ENCODE measurements around the gene ARV1. TPM values are rescaled to one million over a fixed set of nuclear protein-coding genes. Genes with fewer than 3 reads are reported as not detected.

The ARV1 gene
- polyA plus RNA-seq, 1 donor (not counting 4 experiments of a cell fraction or from before 2014, with no cell fraction given): 38.1 TPM

GRCh38 chr1:230937371-230937770 lies 41.5 kb upstream of the ARV1 start:
- TF ChIP-seq EZH2 (IDR thresholded peaks at IDR 0.05; ENCODE audit: low read length): no peak
- TF ChIP-seq, protein P1, sequence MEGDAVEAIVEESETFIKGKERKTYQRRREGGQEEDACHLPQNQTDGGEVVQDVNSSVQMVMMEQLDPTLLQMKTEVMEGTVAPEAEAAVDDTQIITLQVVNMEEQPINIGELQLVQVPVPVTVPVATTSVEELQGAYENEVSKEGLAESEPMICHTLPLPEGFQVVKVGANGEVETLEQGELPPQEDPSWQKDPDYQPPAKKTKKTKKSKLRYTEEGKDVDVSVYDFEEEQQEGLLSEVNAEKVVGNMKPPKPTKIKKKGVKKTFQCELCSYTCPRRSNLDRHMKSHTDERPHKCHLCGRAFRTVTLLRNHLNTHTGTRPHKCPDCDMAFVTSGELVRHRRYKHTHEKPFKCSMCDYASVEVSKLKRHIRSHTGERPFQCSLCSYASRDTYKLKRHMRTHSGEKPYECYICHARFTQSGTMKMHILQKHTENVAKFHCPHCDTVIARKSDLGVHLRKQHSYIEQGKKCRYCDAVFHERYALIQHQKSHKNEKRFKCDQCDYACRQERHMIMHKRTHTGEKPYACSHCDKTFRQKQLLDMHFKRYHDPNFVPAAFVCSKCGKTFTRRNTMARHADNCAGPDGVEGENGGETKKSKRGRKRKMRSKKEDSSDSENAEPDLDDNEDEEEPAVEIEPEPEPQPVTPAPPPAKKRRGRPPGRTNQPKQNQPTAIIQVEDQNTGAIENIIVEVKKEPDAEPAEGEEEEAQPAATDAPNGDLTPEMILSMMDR (optimal IDR thresholded peaks at IDR 0.05 in 1 of 3, IDR thresholded peaks at IDR 0.05 in 1 of 3, conservative IDR thresholded peaks at IDR 0.05 in 1 of 3; ENCODE audit: extremely low read depth in 1 of 3, insufficient read depth in 2 of 3, low read length in 3 of 3): no peak
- Histone ChIP-seq H3K9ac (ENCODE audit: control insufficient read depth, extremely low read depth, insufficient read depth, low read length) (no peak overlapping the region), H4K20me1 (ENCODE audit: control insufficient read depth, extremely low read depth, insufficient read depth, low read length) (no peaks in the 10 kb centered on the region), H3K27me3 (ENCODE audit: control insufficient read depth, extremely low read depth, insufficient read depth, low read length) (no peaks in the 10 kb centered on the region), H3K4me3 (ENCODE audit: control insufficient read depth in 2 of 3, extremely low read depth in 1 of 3, insufficient read depth in 2 of 3, low read depth in 1 of 3, low read length in 3 of 3) (no peak overlapping the region), H3K36me3 (ENCODE audit: control insufficient read depth in 2 of 2, extremely low read depth in 1 of 2, insufficient read depth in 2 of 2, low read length in 2 of 2) (peaks cover 0 to 1% of the 10 kb centered on the region in 2 experiments), H2AFZ (ENCODE audit: control insufficient read depth, low read length) (no peak overlapping the region), H3K4me2 (ENCODE audit: control insufficient read depth, extremely low read depth, insufficient read depth, low read depth, low read length) (no peak overlapping the region), H3K9me1 (ENCODE audit: control insufficient read depth, extremely low read depth, insufficient read depth, low read length) (no peaks in the 10 kb centered on the region), H3K4me1 (ENCODE audit: control insufficient read depth, extremely low read depth, insufficient read depth, low read length) (no peaks in the 10 kb centered on the region), H3K9me3 (ENCODE audit: control insufficient read depth, low read depth, low read length) (no peaks in the 10 kb centered on the region), H3K27ac (ENCODE audit: control insufficient read depth, insufficient read depth, low read length) (no peak overlapping the region), H3K79me2 (ENCODE audit: control insufficient read depth, insufficient read depth, low read length) (no peaks in the 10 kb centered on the region)
- dilution Hi-C loops (cut with MboI; ENCODE audit: extremely low pct_ligation_motif_present, low sequenced_read_pairs): no loop called here
- no peak for DNase-seq (ENCODE audit: low read depth, low spot score)
- no peak for FAIRE-seq

GRCh38 chr1:230938924-230939368 lies 39.9 kb upstream of the ARV1 start:
- no peak overlapping the region for H2AFZ ChIP-seq (ENCODE audit: control insufficient read depth, low read length)
- FAIRE-seq: no peak
- dilution Hi-C loops (cut with MboI; ENCODE audit: extremely low pct_ligation_motif_present, low sequenced_read_pairs): no loop called here

More at GRCh38 chr1:230938924-230939368, 39.9 kb upstream of the ARV1 start:
- no peaks in the 10 kb centered on the region for H3K9me3 ChIP-seq (ENCODE audit: control insufficient read depth, low read depth, low read length)
- no peaks in the 10 kb centered on the region for H4K20me1 ChIP-seq (ENCODE audit: control insufficient read depth, extremely low read depth, insufficient read depth, low read length)
- no peaks in the 10 kb centered on the region for H3K9me1 ChIP-seq (ENCODE audit: control insufficient read depth, extremely low read depth, insufficient read depth, low read length)
- H3K79me2 ChIP-seq (ENCODE audit: control insufficient read depth, insufficient read depth, low read length): no peaks in the 10 kb centered on the region
- no peak overlapping the region for H3K9ac ChIP-seq (ENCODE audit: control insufficient read depth, extremely low read depth, insufficient read depth, low read length)
- no peaks in the 10 kb centered on the region for H3K27me3 ChIP-seq (ENCODE audit: control insufficient read depth, extremely low read depth, insufficient read depth, low read length)
- TF ChIP-seq EZH2 (IDR thresholded peaks at IDR 0.05; ENCODE audit: low read length): no peak
- TF ChIP-seq, protein P1 (optimal IDR thresholded peaks at IDR 0.05 in 1 of 3, IDR thresholded peaks at IDR 0.05 in 1 of 3, conservative IDR thresholded peaks at IDR 0.05 in 1 of 3; ENCODE audit: extremely low read depth in 1 of 3, insufficient read depth in 2 of 3, low read length in 3 of 3): no peak
- H3K27ac ChIP-seq (ENCODE audit: control insufficient read depth, insufficient read depth, low read length): no peak overlapping the region
- H3K4me3 ChIP-seq (ENCODE audit: control insufficient read depth in 2 of 3, extremely low read depth in 1 of 3, insufficient read depth in 2 of 3, low read depth in 1 of 3, low read length in 3 of 3): no peak overlapping the region
- H3K4me2 ChIP-seq (ENCODE audit: control insufficient read depth, extremely low read depth, insufficient read depth, low read depth, low read length): no peak overlapping the region
- H3K4me1 ChIP-seq (ENCODE audit: control insufficient read depth, extremely low read depth, insufficient read depth, low read length): no peaks in the 10 kb centered on the region
- H3K36me3 ChIP-seq (ENCODE audit: control insufficient read depth in 2 of 2, extremely low read depth in 1 of 2, insufficient read depth in 2 of 2, low read length in 2 of 2): peaks cover 0 to 1% of the 10 kb centered on the region in 2 experiments
- DNase-seq (ENCODE audit: low read depth, low spot score): no peak
